HG02840 (cell line): Measurements from ENCODE around the gene CCT8L2.
"Not testable (repeated sequence)": the region's sequence is repeated elsewhere in the genome, so short reads cannot be mapped to it uniquely, and the experiment has no call there.

ENCODE experiments used
- ATAC-seq: cut with Tn5 transposase; IDR thresholded peaks from one replicate; pipeline ENCODE4 v1.9.1; 2021; ENCODE audit warnings: mild to moderate bottlenecking, moderate library complexity, moderate number of reproducible peaks; ENCODE audit not compliant: unreplicated experiment, low FRiP score

The CCT8L2 gene

GRCh38 chr22:16592710-16593109, at the start of gene CCT8L2:
Gene CCT8L2 (minus strand): TSS chr22:16592810. CDS start chr22:16592550, 260 bp downstream.
- not testable (repeated sequence) for ATAC-seq

DNA sequence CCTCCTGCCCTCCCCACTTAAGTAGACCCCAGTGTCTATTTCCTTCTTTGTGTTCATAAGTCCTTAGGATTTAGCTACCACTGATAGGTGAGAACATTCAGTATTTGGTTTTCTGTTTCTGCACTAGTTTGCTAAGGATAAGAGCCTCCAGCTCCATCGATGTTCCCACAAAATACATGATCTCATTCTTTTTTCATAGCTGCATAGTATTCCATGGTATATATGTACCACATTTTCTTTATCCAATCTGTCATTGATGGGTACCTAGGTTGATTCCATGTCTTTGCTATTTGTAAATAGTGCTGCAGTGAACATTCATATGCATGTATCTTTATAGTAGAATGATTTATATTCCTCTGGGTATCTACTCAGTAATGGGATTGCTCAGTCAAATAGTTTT, 42.8 kb upstream of the CCT8L2 start:
- not testable (repeated sequence) for ATAC-seq

GRCh38 chr22:16634092-16634491, 41.5 kb upstream of the CCT8L2 start:
- not testable (repeated sequence) for ATAC-seq

DNA sequence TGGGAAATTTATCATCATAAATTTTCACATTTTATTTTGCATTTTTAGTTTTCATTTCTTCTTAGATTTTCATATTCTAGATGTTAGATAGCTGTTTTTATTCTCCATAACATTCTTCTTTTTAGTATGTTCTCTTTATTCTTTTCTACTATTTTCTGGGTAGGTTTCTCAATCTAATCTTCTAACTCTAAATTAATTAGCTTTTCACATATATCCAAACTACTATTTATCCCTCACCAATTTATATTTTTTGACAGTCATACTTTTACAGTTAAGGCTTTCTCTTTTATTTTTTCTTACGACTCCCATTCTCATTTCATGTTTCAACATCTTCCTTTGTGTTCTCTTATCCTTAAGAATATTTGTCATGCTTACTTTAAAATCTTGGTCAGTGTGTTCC, 35.9 kb upstream of the CCT8L2 start:
- ATAC-seq, result not testable (repeated sequence)

DNA sequence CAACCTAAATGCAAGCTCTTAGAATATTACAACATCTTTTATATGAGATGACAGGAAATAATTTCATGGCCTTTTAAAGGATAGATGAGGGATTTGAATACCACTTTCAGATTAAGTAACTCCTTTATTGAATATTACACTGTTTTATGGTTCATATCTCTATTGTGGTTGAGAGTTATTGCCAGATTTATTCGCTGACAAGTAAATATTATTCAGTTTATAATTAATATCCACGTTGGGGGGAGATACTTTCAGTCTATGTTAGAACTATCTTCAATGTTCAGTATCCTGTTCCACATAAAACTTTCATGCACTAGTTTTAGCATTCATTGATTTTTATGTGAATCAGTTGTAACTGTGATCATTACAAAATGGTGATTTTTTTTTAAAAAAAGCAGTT, 32.4 kb upstream of the CCT8L2 start:
- not testable (repeated sequence) for ATAC-seq

GRCh38 chr22:16623595-16623994, 31.0 kb upstream of the CCT8L2 start:
- ATAC-seq, result not testable (repeated sequence)

- not testable (repeated sequence) for ATAC-seq
Measured at GRCh38 chr22:16617516-16617915, 24.9 kb upstream of the CCT8L2 start.

GRCh38 chr22:16616390-16616938, 23.9 kb upstream of the CCT8L2 start:
- ATAC-seq, result not testable (repeated sequence)

DNA sequence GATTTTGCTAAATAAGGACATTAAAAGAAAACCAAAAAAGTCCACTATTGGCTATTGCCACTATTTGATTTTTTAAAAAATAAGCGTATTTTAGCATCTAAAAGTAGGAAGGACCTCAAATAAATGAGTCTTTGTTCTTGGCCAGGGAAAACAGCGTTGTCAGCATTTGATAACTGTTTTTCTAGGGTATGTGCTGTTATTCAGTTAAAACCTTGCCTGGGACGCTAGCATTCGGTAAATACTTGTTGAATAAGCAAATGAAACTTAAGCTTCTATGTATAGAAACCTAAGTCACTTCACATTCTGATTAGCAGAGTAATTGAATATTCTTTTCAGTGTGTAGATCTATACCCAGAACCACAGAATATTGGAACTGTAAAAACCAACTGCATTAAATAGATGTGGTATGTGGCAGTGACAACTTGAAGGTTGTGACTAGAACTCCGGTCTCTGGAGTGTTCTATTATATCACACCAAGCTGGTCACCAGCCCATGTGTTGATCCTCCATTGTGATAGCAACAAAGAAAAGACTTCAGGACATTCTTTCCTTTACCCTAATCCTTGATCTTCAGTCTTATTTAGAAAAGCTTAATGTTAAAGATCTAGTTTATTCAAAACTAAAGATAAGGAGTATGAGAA, 23.1 kb upstream of the CCT8L2 start:
- ATAC-seq, result not testable (repeated sequence)

GRCh38 chr22:16609548-16610261, 17.1 kb upstream of the CCT8L2 start:
- no peak for ATAC-seq

- ATAC-seq, result no peak
Measured at GRCh38 chr22:16608931-16609330, 16.3 kb upstream of the CCT8L2 start.

- ATAC-seq, result not testable (repeated sequence)
Measured at GRCh38 chr22:16604257-16604998, 11.8 kb upstream of the CCT8L2 start.

DNA sequence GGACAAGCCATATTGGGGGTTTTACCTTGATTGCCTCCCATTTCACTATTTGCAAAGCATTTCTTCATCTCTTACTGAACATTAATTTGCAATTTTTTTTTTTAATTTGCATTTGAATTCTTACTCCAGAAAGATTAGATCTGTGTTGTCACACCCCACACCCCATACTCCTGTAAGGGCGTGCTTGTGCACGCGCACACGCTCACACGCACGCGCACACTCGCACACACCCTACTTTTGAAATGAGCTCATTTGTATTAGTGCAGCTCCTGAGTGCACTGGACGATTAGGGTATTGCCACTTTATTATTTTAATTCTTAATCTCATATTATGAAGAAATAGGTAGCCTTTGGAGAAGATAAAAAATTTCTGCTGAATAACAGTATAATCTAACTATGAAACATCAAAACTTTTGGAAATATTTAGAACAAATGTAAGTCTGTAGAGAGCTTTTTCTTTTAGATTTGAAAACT, 11.2 kb upstream of the CCT8L2 start:
- ATAC-seq, result not testable (repeated sequence)

GRCh38 chr22:16603448-16603768, 10.8 kb upstream of the CCT8L2 start:
- ATAC-seq, result no peak

DNA sequence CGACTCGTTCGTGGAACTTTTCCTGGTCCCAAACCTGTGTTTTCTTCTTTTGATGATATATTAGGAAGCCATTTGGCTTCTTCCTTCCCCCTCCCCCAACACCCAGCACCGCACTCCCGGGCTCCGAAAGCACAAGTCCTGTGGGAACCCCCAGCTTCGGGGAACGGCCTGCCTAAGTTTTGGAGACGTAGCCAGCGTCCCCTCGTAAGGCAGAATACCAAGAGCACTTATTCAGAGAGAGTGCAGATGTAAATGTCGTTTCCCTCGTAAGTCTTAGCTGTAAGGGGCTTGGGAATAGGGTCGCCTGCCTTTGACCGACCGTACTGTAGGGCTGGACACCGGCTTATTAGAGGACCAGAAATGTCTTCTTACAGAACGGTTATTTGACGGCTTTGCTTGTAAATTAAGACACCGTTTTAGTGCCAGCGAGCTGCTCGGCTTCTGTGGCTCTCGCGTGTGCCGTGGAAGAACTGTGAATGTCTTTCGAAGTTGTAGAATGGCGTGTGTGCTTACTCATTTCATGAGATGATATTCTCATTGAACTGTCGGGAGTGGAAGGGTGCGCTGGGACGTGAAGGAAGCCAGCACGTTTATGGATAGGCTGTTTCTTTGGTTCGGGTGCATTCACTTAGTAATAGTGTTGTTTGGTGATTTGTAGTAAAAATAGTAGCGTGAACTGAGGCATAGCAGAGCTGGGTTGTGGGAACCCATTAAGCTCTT, 10.3 kb upstream of the CCT8L2 start:
- not testable (repeated sequence) for ATAC-seq

- not testable (repeated sequence) for ATAC-seq
Measured at GRCh38 chr22:16602224-16602727, 9.7 kb upstream of the CCT8L2 start.

DNA sequence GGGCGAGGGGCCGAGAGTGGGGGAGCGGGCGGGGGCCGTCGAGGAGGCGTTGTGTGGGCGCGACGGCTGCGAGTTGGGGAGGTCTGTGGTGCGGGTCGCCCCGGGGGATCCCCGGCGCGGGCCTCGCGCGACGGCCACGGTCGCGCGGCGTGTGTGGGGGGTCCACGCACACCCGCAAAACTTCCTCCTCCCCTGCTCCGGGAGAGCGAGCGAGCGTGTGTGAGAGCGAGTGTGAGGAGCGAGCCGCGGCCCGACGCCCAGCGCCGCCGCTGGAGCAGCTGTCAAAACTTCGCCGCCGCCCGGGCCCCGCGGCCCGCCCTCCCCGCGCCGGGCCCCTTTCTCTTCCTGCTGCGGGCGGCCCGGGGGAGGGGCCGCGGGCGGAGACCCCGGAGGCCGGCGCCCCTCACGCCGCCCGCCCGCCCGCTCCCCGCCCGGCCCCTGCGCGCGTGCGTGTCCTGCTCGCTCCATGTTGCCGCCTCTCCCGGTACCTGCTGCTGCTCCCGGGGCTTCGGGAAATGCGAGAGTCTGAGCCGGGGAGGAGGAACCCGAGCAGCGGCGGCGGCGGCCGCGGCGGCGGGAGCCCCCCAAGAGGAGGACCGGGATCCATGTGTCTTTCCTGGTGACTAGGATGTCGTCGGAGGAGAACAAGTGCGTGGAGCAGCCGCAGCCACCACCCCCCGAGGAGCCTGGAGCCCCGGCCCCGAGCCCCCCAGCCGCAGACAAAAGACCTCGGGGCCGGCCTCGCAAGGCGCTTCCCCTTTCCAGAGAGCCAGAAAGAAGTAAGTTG, 9.0 kb upstream of the CCT8L2 start:
- no peak for ATAC-seq

DNA sequence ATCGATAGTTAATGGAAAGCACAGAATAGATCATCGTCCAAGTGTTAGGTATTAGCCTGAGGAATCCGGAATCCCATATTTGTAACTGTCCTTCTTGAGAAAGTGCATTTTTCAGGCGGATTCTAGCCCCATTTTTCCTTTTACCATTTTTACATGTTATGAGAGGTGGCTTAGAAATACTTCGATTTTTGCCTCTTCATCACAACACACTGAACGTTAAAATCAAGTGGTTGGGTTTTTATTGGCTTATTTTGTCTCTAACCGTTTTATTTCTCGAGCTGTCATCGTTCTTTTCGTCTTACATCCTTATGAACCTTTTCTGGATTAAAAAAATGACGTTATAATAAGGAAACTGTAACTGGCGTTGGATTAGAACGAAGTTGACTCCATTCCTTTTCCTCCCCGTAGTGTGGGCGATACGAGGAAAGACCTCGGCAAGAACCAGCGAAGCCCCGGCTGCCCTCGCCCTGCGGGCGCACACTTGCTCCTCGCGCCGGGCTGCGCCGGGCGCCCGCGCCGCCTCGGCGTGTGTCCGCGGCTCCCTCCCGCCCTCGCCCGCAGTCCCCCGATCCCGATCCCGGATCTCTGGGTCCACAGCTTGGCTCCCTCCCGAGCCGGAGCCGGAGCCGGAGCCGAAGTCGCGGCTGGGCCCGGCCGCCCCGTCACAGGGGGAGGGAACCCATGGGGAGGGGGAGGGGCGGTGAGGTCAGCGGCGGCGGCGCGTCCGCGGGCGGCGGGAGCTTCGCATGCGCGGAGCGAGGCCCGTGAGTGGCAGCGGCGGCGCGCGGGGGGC, 8.2 kb upstream of the CCT8L2 start:
- ATAC-seq, result not testable (repeated sequence)

DNA sequence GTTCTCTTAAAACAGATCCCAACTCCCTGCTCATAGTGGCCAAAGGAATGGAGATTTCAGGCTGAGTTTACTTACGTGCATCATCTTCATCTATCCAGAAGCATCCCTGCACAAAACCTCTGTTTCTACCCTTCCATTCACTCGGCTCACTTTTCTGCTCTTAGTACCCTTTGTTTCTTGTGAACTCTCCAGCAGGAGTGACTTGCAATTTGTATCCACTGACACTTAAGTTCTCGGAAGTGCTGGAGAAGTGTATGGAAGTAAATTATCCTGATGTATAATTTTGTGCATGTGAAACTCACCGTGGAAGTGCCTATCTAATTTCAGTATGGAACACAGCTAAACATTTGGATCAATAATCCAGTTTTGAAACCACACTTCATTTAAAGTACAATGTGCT, 7.0 kb upstream of the CCT8L2 start:
- ATAC-seq, result not testable (repeated sequence)
